ENCODE results near the gene RIMBP2. TPM values are rescaled to one million over a fixed set of nuclear protein-coding genes. Genes with fewer than 3 reads are reported as not detected.

The RIMBP2 gene
- total and polyA plus RNA-seq, 2 donors (not counting 1 experiment from before 2014, with no cell fraction given), result 0.17 TPM; not detected in 1

GRCh38 chr12:130391186-130391585, 324.9 kb downstream of the RIMBP2 start:
- H3K4me2 ChIP-seq (ENCODE audit: extremely low read depth, insufficient read depth, low read length), result no peak overlapping the region
- H3K9me3 ChIP-seq (ENCODE audit: control insufficient read depth, insufficient read depth, low read depth, low read length), result no peaks in the 10 kb centered on the region
- H3K27ac ChIP-seq (ENCODE audit: insufficient read depth, low read length), result no peak overlapping the region
- H3K36me3 ChIP-seq (ENCODE audit: control insufficient read depth, insufficient read depth, low read length), result no peaks in the 10 kb centered on the region
- DNase-seq (ENCODE audit: low read depth in 2 of 2), result no peak
- TF ChIP-seq CTCF (conservative IDR thresholded peaks at IDR 0.05 in 1 of 2, IDR thresholded peaks at IDR 0.05 in 1 of 2; ENCODE audit: low read depth in 1 of 2, low read length in 2 of 2) (no peak), EZH2 (IDR thresholded peaks at IDR 0.05; ENCODE audit: low read length, missing control alignments) (no peak)
- no peaks in the 10 kb centered on the region for H3K27me3 ChIP-seq (ENCODE audit: control insufficient read depth, insufficient read depth, low read length)
- no peak overlapping the region for H3K4me3 ChIP-seq (replicated peaks in 1 of 4; ENCODE audit: control extremely low read depth in 1 of 4, insufficient read depth in 1 of 4, low read depth in 3 of 4, low read length in 4 of 4)
- H3K9ac ChIP-seq (ENCODE audit: insufficient read depth, low read length), result no peak overlapping the region
- H2AFZ ChIP-seq (ENCODE audit: low read length), result no peak overlapping the region
- no peaks in the 10 kb centered on the region for H4K20me1 ChIP-seq (ENCODE audit: control insufficient read depth, extremely low read depth, insufficient read depth, low read length)
- no peaks in the 10 kb centered on the region for H3K4me1 ChIP-seq (ENCODE audit: control insufficient read depth, extremely low read depth, insufficient read depth, low read length)
- H3K79me2 ChIP-seq (ENCODE audit: control insufficient read depth, insufficient read depth, low read length), result no peaks in the 10 kb centered on the region

- H3K79me2 ChIP-seq (ENCODE audit: control insufficient read depth, insufficient read depth, low read length), result no peaks in the 10 kb centered on the region
- H3K9me3 ChIP-seq (ENCODE audit: control insufficient read depth, insufficient read depth, low read depth, low read length), result no peaks in the 10 kb centered on the region
- no peak overlapping the region for H3K4me3 ChIP-seq (replicated peaks in 1 of 4; ENCODE audit: control extremely low read depth in 1 of 4, insufficient read depth in 1 of 4, low read depth in 3 of 4, low read length in 4 of 4)
- H3K4me1 ChIP-seq (ENCODE audit: control insufficient read depth, extremely low read depth, insufficient read depth, low read length), result no peaks in the 10 kb centered on the region
- DNase-seq (ENCODE audit: low read depth in 2 of 2), result no peak
- no peak overlapping the region for H3K9ac ChIP-seq (ENCODE audit: insufficient read depth, low read length)
- no peak overlapping the region for H2AFZ ChIP-seq (ENCODE audit: low read length)
- no peaks in the 10 kb centered on the region for H3K36me3 ChIP-seq (ENCODE audit: control insufficient read depth, insufficient read depth, low read length)
- TF ChIP-seq EZH2 (IDR thresholded peaks at IDR 0.05; ENCODE audit: low read length, missing control alignments) (no peak), CTCF (conservative IDR thresholded peaks at IDR 0.05 in 1 of 2, IDR thresholded peaks at IDR 0.05 in 1 of 2; ENCODE audit: low read depth in 1 of 2, low read length in 2 of 2) (no peak)
- no peak overlapping the region for H3K27ac ChIP-seq (ENCODE audit: insufficient read depth, low read length)
- no peak overlapping the region for H3K4me2 ChIP-seq (ENCODE audit: extremely low read depth, insufficient read depth, low read length)
- H4K20me1 ChIP-seq (ENCODE audit: control insufficient read depth, extremely low read depth, insufficient read depth, low read length), result no peaks in the 10 kb centered on the region
- no peaks in the 10 kb centered on the region for H3K27me3 ChIP-seq (ENCODE audit: control insufficient read depth, insufficient read depth, low read length)
Observed at GRCh38 chr12:130385193-130385592, 330.9 kb downstream of the RIMBP2 start.

GRCh38 chr12:130384234-130384633, 331.9 kb downstream of the RIMBP2 start:
- H3K36me3 ChIP-seq (ENCODE audit: control insufficient read depth, insufficient read depth, low read length), result no peaks in the 10 kb centered on the region
- no peak overlapping the region for H3K4me2 ChIP-seq (ENCODE audit: extremely low read depth, insufficient read depth, low read length)
- no peak for DNase-seq (ENCODE audit: low read depth in 2 of 2)
- H3K27ac ChIP-seq (ENCODE audit: insufficient read depth, low read length), result no peak overlapping the region
- no peak overlapping the region for H3K4me3 ChIP-seq (replicated peaks in 1 of 4; ENCODE audit: control extremely low read depth in 1 of 4, insufficient read depth in 1 of 4, low read depth in 3 of 4, low read length in 4 of 4)
- TF ChIP-seq CTCF (conservative IDR thresholded peaks at IDR 0.05 in 1 of 2, IDR thresholded peaks at IDR 0.05 in 1 of 2; ENCODE audit: low read depth in 1 of 2, low read length in 2 of 2) (no peak), EZH2 (IDR thresholded peaks at IDR 0.05; ENCODE audit: low read length, missing control alignments) (no peak)
- H3K9me3 ChIP-seq (ENCODE audit: control insufficient read depth, insufficient read depth, low read depth, low read length), result no peaks in the 10 kb centered on the region
- no peaks in the 10 kb centered on the region for H3K27me3 ChIP-seq (ENCODE audit: control insufficient read depth, insufficient read depth, low read length)
- no peak overlapping the region for H3K9ac ChIP-seq (ENCODE audit: insufficient read depth, low read length)
- H2AFZ ChIP-seq (ENCODE audit: low read length), result no peak overlapping the region
- H3K79me2 ChIP-seq (ENCODE audit: control insufficient read depth, insufficient read depth, low read length), result no peaks in the 10 kb centered on the region
- H4K20me1 ChIP-seq (ENCODE audit: control insufficient read depth, extremely low read depth, insufficient read depth, low read length), result no peaks in the 10 kb centered on the region
- no peaks in the 10 kb centered on the region for H3K4me1 ChIP-seq (ENCODE audit: control insufficient read depth, extremely low read depth, insufficient read depth, low read length)

Measured in fibroblast of lung (primary cell).